ENCODE data around the gene PIK3R5. TPM values are rescaled to one million over a fixed set of nuclear protein-coding genes. Genes with fewer than 3 reads are reported as not detected.

The PIK3R5 gene
- total and polyA plus RNA-seq, 2 donors (not counting 1 experiment from before 2014, with no cell fraction given) = 63.1 to 70.0 TPM

DNA sequence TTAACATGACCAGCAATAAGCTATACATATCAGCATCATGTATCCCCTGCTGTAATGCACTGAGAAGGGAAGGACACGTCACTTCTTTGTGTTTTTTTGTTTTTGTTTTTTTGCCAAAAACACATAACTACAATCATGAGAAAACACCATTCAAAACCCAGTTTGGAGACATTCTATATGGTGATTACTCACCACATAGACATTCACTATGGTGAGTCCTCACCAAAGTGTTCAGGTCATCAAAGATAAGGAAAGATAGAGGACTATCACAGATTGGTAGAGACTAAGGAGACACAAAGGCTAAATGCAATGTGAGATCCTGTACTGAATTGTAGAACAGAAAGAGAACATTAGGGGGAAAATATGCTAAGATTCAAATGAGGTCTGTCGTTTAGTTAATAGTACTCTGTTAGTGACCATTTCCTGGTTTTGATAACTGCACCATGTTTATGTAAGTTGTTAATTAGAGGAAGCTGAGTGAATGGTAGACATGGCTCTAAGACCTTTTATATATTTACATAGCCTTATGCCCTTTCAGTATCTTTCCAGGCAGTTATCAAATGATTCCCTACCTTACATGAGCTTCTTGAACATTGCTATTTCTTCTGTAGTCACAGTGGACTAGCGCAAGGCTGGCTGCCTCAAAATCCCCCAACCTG lies 46.6 kb downstream of the PIK3R5 start:
- no peak for DNase-seq
- no peak overlapping the region for H3K27ac Mint-ChIP-seq
- TF ChIP-seq EZH2 (IDR thresholded peaks at IDR 0.05; ENCODE audit: borderline replicate concordance, insufficient read depth, low read depth, low read length, poor library complexity, severe bottlenecking) = no peak
- TF ChIP-seq CTCF (IDR thresholded peaks at IDR 0.05) = no peak
- H3K9me3 Mint-ChIP-seq (ENCODE audit: insufficient read depth) = peaks cover 3% of the 10 kb centered on the region
- Histone ChIP-seq H4K20me1 (ENCODE audit: control insufficient read depth, insufficient read depth, low read length, poor library complexity, severe bottlenecking) (peaks cover 41% of the 10 kb centered on the region), H3K36me3 (replicated peaks in 1 of 2; ENCODE audit: control extremely low read depth in 1 of 2, control insufficient read depth in 1 of 2, extremely low read depth in 1 of 2, insufficient read depth in 2 of 2, low read length in 1 of 2) (peaks cover 0 to 10% of the 10 kb centered on the region in 2 experiments), H3K4me3 (ENCODE audit: control extremely low read depth in 1 of 5, extremely low read depth in 1 of 5, insufficient read depth in 1 of 5, low read depth in 2 of 5, low read length in 4 of 5) (no peak overlapping the region), H3K4me1 (ENCODE audit: control insufficient read depth in 2 of 2, insufficient read depth in 2 of 2, low read length in 2 of 2) (peaks cover 0 to 10% of the 10 kb centered on the region in 2 donors), H3K9me3 (ENCODE audit: control extremely low read depth in 1 of 3, control insufficient read depth in 2 of 3, insufficient read depth in 1 of 3, low read length in 2 of 3) (peaks cover 0 to 4% (median 0%) of the 10 kb centered on the region in 3 donors), H3K27me3 (replicated peaks in 1 of 4; ENCODE audit: control extremely low read depth in 1 of 4, control insufficient read depth in 3 of 4, insufficient read depth in 4 of 4, low read length in 3 of 4) (no peaks in the 10 kb centered on the region), H2AFZ (ENCODE audit: insufficient read depth, low read depth, low read length, poor library complexity, severe bottlenecking) (no peak overlapping the region), H3K27ac (ENCODE audit: low read length in 2 of 2) (no peak overlapping the region), H3K79me2 (ENCODE audit: control insufficient read depth, insufficient read depth, low read length) (peaks cover 58% of the 10 kb centered on the region), H3K9ac (ENCODE audit: low read length) (no peak overlapping the region), H3K4me2 (replicated peaks; ENCODE audit: low read depth, low read length, poor library complexity, severe bottlenecking) (no peak overlapping the region)
- intact Hi-C loops (cut with micrococcal nuclease) = no loop called here
- WGBS (ENCODE audit: insufficient coverage) = no CpG with 5 or more reads among the region's 3 CpGs
- ChIA-PET CTCF (interaction anchor here (0.5 kb wide), 1 partner anchor 612 kb away, joined by 5 read pairs; no protein-coding TSS in a partner anchor), POLR2A (no interaction called here)
- H3K4me3 Mint-ChIP-seq = no peak overlapping the region
- no peak for ATAC-seq (ENCODE audit: low read depth)
- peaks cover 38% of the 10 kb centered on the region for H3K4me1 Mint-ChIP-seq
- H3K27me3 Mint-ChIP-seq = no peaks in the 10 kb centered on the region

- TF ChIP-seq CTCF (IDR thresholded peaks at IDR 0.05) (no peak), EZH2 (IDR thresholded peaks at IDR 0.05; ENCODE audit: borderline replicate concordance, insufficient read depth, low read depth, low read length, poor library complexity, severe bottlenecking) (no peak)
- Histone ChIP-seq H2AFZ (ENCODE audit: insufficient read depth, low read depth, low read length, poor library complexity, severe bottlenecking) (no peak overlapping the region), H3K9ac (ENCODE audit: low read length) (no peak overlapping the region), H3K27me3 (replicated peaks in 1 of 4; ENCODE audit: control extremely low read depth in 1 of 4, control insufficient read depth in 3 of 4, insufficient read depth in 4 of 4, low read length in 3 of 4) (no peaks in the 10 kb centered on the region), H3K4me2 (replicated peaks; ENCODE audit: low read depth, low read length, poor library complexity, severe bottlenecking) (no peak overlapping the region), H3K4me3 (ENCODE audit: control extremely low read depth in 1 of 5, extremely low read depth in 1 of 5, insufficient read depth in 1 of 5, low read depth in 2 of 5, low read length in 4 of 5) (no peak overlapping the region), H3K36me3 (replicated peaks in 1 of 2; ENCODE audit: control extremely low read depth in 1 of 2, control insufficient read depth in 1 of 2, extremely low read depth in 1 of 2, insufficient read depth in 2 of 2, low read length in 1 of 2) (peaks cover 0 to 15% of the 10 kb centered on the region in 2 experiments), H4K20me1 (ENCODE audit: control insufficient read depth, insufficient read depth, low read length, poor library complexity, severe bottlenecking) (peaks cover 52% of the 10 kb centered on the region), H3K27ac (ENCODE audit: low read length in 2 of 2) (no peak overlapping the region), H3K4me1 (ENCODE audit: control insufficient read depth in 2 of 2, insufficient read depth in 2 of 2, low read length in 2 of 2) (peaks cover 19 to 33% of the 10 kb centered on the region in 2 donors), H3K9me3 (ENCODE audit: control extremely low read depth in 1 of 3, control insufficient read depth in 2 of 3, insufficient read depth in 1 of 3, low read length in 2 of 3) (peaks cover 0 to 4% (median 0%) of the 10 kb centered on the region in 3 donors), H3K79me2 (ENCODE audit: control insufficient read depth, insufficient read depth, low read length) (peaks cover 54% of the 10 kb centered on the region)
- H3K27me3 Mint-ChIP-seq = no peaks in the 10 kb centered on the region
- H3K4me3 Mint-ChIP-seq = peak overlapping the region; percentile 29
- CTCF ChIA-PET = interaction anchor here (1.2 to 2.1 kb wide), 2 partner anchors 16 to 22 kb away, joined by 3 to 8 read pairs; no protein-coding TSS in a partner anchor
- no peak for DNase-seq
- POLR2A ChIA-PET = no interaction called here
- peaks cover 52% of the 10 kb centered on the region for H3K4me1 Mint-ChIP-seq
- no peak for ATAC-seq (ENCODE audit: low read depth)
- H3K9me3 Mint-ChIP-seq (ENCODE audit: insufficient read depth) = peaks cover 3% of the 10 kb centered on the region
- H3K27ac Mint-ChIP-seq = no peak overlapping the region
- 92% methylated on average over 2 of the region's 7 CpGs for WGBS (ENCODE audit: insufficient coverage)
- intact Hi-C loops (cut with micrococcal nuclease) = no loop called here
These were observed 49.0 kb downstream of the PIK3R5 start for GRCh38 chr17:8916466-8916865.

Measured in B cell (primary cell).